Lung (tissue), 12 donors: Measurements from ENCODE around the gene CAND2. TPM values are rescaled to one million over a fixed set of nuclear protein-coding genes. Genes with fewer than 3 reads are reported as not detected.

Experiments used
- ATAC-seq: fragments of 200-7000 bp; cut with Tn5 transposase; one replicate; pipeline ENCODE4 v1.9.1; 2020; ENCODE audit warnings: moderate number of reproducible peaks; ENCODE audit not compliant: insufficient read depth, low FRiP score
- DNase-seq, 3 donors: peaks; one replicate each; pipeline ENCODE4 v3.0.0-alpha.2; 2013 to 2017
- H3K27ac ChIP-seq, 2 donors: one replicate each; pipeline ENCODE4 v1.5.1; 2013; ENCODE audit warnings: mild to moderate bottlenecking in 2 of 2, moderate library complexity in 2 of 2, control low read depth in 1 of 2, inconsistent platforms in 1 of 2, low read depth in 1 of 2, low read length in 1 of 2
- H3K27me3 ChIP-seq, 3 donors: one replicate each; pipeline ENCODE4 v1.5.1; 2013; ENCODE audit warnings: low read length in 2 of 3; ENCODE audit not compliant: control insufficient read depth in 3 of 3, insufficient read depth in 3 of 3
- H3K36me3 ChIP-seq, 4 donors: one replicate each; pipeline ENCODE4 v1.5.1; 2013; ENCODE audit warnings: low read length in 4 of 4, mild to moderate bottlenecking in 1 of 4, moderate library complexity in 1 of 4; ENCODE audit not compliant: control insufficient read depth in 4 of 4, insufficient read depth in 4 of 4
- H3K4me1 ChIP-seq, 5 donors: one replicate each; pipeline ENCODE4 v1.5.1; 2013; ENCODE audit warnings: low read length in 5 of 5, mild to moderate bottlenecking in 2 of 5, moderate library complexity in 1 of 5; ENCODE audit not compliant: control insufficient read depth in 5 of 5, insufficient read depth in 5 of 5
- H3K4me3 ChIP-seq: one replicate; pipeline ENCODE4 v1.5.1; 2013; ENCODE audit warnings: mild to moderate bottlenecking, control low read depth, moderate library complexity
- H3K9ac ChIP-seq, 2 donors: one replicate each; pipeline ENCODE4 v1.5.1; 2013; ENCODE audit warnings: low read length in 2 of 2, control low read depth in 1 of 2; ENCODE audit not compliant: insufficient read depth in 1 of 2
- H3K9me3 ChIP-seq, 4 donors: one replicate each; pipeline ENCODE4 v1.5.1; 2013; ENCODE audit warnings: low read length in 3 of 4, mild to moderate bottlenecking in 1 of 4, moderate library complexity in 1 of 4; ENCODE audit not compliant: control insufficient read depth in 4 of 4, insufficient read depth in 3 of 4
- WGBS, 2 donors: extraction: QIAGEN DNeasy Blood & Tissue Kit; methylation state at CpG; one replicate each; pipeline ENCODE4 v1.1.7; 2013; 5-methylcytosine and 5-hydroxymethylcytosine counted together
- polyA plus RNA-seq, 2 donors: library from polyadenylated mRNA; stranded (reverse); fragments of 200-250 nt; gene quantifications; one replicate each; pipeline ENCODE4 v1.2.1, GENCODE V29; 2013
- total RNA-seq, 2 donors: library from RNA; depleted of rRNA in 1 of 2; stranded (reverse); fragments of >200 nt in 1 of 2; gene quantifications; one replicate each; pipeline ENCODE4 v1.2.1, GENCODE V29; 2014 to 2021
- TF ChIP-seq, protein P1 (sequence below): IDR thresholded peaks from 2 replicates; pipeline ENCODE4 v1.5.1; 2012; ENCODE audit warnings: mild to moderate bottlenecking; ENCODE audit errors: control extremely low read depth, extremely low read depth
- donor health status: control.
- donor health status: control.
- donor health status: Bipolar disorder and iron deficiency.
- donor health status: healthy.
- donor health status: DM: yes; HTN: yes; CAD: no.

CAND2 gene
- total and polyA plus RNA-seq, 4 donors, result 1.0 to 5.9 (median 3.6) TPM

DNA sequence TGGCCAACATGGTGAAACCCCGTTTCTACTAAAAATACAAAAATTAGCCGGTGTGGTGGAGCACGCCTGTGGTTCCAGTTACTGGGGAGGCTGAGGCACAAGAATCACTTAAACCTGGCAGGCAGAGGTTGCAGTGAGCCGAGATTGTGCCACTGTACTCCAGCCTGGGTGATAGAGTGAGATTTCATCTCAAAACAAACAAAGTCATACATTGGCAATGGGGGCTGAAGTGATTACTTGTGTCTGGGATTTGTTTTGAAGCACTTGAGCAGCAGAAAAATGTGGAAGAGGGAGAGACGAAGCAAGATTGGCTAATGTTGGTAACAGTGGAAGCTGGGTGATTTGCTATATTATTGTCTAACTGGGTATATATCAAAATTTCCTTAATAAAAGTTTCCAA is 24.0 kb upstream of the CAND2 start:
- Histone ChIP-seq H3K4me1 (peaks cover 0 to 2% (median 0%) of the 10 kb centered on the region in 5 donors), H3K36me3 (no peaks in the 10 kb centered on the region), H3K9ac (no peak overlapping the region), H3K9me3 (no peaks in the 10 kb centered on the region), H3K27me3 (no peaks in the 10 kb centered on the region), H3K27ac (no peak overlapping the region), H3K4me3 (no peak overlapping the region)
- no peak for DNase-seq
- TF ChIP-seq, protein P1, sequence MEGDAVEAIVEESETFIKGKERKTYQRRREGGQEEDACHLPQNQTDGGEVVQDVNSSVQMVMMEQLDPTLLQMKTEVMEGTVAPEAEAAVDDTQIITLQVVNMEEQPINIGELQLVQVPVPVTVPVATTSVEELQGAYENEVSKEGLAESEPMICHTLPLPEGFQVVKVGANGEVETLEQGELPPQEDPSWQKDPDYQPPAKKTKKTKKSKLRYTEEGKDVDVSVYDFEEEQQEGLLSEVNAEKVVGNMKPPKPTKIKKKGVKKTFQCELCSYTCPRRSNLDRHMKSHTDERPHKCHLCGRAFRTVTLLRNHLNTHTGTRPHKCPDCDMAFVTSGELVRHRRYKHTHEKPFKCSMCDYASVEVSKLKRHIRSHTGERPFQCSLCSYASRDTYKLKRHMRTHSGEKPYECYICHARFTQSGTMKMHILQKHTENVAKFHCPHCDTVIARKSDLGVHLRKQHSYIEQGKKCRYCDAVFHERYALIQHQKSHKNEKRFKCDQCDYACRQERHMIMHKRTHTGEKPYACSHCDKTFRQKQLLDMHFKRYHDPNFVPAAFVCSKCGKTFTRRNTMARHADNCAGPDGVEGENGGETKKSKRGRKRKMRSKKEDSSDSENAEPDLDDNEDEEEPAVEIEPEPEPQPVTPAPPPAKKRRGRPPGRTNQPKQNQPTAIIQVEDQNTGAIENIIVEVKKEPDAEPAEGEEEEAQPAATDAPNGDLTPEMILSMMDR, result no peak
- ATAC-seq, result no peak
- WGBS, 2 donors, result 61 to 81% methylated on average over 5 of the region's 5 CpGs

DNA sequence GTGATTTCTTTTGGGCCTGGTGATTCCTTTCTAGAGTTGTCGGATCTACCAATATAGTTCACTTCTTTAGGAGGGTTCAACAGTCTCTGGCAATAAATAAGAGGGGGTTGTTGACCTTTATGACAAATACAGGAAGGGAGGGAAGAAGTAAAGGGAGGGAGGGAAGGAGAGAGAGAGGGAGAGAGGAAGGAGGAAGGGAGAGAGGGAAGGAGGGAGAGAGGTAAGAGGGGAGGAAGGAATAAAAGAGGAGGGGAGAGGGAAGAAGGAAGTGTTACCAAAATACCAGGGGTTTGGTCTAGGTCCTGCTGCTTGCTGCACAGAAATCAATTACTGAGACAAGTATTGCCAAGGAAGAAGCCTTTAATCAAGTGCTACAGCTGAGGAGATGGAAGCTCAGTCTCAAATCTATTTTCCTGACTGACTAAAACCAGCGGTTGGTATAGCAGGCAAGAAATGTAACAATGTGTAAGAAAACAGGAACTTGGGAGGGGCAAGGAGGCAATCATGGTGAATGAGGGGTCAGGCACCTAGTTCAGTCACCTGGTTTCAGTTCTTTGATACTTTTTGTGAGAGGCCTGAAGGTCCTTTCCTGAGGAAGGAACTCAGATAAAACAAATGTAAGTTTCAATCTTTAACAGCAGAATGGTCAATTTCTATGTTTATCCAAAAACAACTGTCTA is 23.3 kb upstream of the CAND2 start:
- Histone ChIP-seq H3K36me3 (no peaks in the 10 kb centered on the region), H3K27ac (no peak overlapping the region), H3K27me3 (no peaks in the 10 kb centered on the region), H3K9ac (no peak overlapping the region), H3K4me3 (no peak overlapping the region), H3K4me1 (peaks cover 0 to 2% (median 0%) of the 10 kb centered on the region in 5 donors), H3K9me3 (no peaks in the 10 kb centered on the region)
- ATAC-seq, result no peak
- TF ChIP-seq, protein P1, result no peak
- WGBS, 2 donors, result 49 to 52% methylated on average over 2 of the region's 2 CpGs
- DNase-seq, result no peak

DNA sequence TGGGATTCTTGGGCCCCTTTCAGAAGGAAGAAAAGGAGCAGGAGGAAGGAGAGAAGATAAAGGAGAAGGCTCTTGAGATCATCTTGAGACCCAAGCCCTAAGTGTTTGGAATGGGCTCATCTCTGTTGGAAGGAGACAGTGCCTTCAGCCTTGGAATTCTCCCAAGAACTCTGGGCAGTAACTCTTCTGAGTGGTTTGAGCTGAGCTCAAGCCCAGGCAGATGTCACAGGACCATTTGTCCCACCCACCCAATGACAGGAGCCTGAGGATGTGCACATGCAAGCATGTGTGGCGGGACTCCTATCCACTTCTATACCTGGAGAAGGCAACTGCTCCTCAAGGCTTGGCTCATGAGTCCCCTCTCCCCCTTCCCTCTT is 22.8 kb upstream of the CAND2 start:
- Histone ChIP-seq H3K27me3 (no peaks in the 10 kb centered on the region), H3K9me3 (no peaks in the 10 kb centered on the region), H3K4me3 (no peak overlapping the region), H3K27ac (no peak overlapping the region), H3K9ac (no peak overlapping the region), H3K4me1 (peaks cover 0 to 2% (median 0%) of the 10 kb centered on the region in 5 donors), H3K36me3 (no peaks in the 10 kb centered on the region)
- TF ChIP-seq, protein P1, result no peak
- ATAC-seq (no peak), DNase-seq (no peak)
- WGBS, 2 donors, result 100% methylated on average over 1 of the region's 1 CpG

DNA sequence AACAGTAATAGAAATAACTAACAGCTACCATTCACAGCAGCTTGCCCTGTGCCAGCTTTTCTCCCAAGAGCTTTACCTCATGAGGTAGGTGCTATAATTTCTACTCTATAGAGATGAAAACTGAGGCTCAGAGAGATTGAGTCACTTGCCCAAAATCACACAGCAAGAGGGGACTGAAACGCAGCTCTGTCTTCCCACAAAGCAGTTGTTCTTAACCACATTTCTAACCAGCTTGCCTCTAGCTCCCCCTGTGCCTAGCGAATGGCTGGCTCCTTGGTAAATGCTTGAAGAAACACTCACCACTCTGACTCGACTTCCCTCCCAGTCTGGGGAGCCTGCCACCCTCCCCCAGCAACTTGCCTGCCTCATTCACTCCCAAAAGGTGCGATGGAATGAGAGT is 21.9 kb upstream of the CAND2 start:
- ATAC-seq (no peak), DNase-seq (no peak)
- WGBS, 2 donors, result 78 to 81% methylated on average over 4 of the region's 4 CpGs
- H3K27me3 ChIP-seq, result no peaks in the 10 kb centered on the region
- no peaks in the 10 kb centered on the region for H3K4me1 ChIP-seq
- no peak overlapping the region for H3K9ac ChIP-seq
- TF ChIP-seq, protein P1, result no peak
- H3K27ac ChIP-seq, result no peak overlapping the region
- no peaks in the 10 kb centered on the region for H3K9me3 ChIP-seq
- no peaks in the 10 kb centered on the region for H3K36me3 ChIP-seq
- no peak overlapping the region for H3K4me3 ChIP-seq
